Measurements from ENCODE around the gene ZNF311. TPM values are rescaled to one million over a fixed set of nuclear protein-coding genes. Genes with fewer than 3 reads are reported as not detected.

The ZNF311 gene
- total and polyA plus RNA-seq, 2 of the 13 experiments (the other 11 are each of a cell fraction or from before 2014, with no cell fraction given): not detected

DNA sequence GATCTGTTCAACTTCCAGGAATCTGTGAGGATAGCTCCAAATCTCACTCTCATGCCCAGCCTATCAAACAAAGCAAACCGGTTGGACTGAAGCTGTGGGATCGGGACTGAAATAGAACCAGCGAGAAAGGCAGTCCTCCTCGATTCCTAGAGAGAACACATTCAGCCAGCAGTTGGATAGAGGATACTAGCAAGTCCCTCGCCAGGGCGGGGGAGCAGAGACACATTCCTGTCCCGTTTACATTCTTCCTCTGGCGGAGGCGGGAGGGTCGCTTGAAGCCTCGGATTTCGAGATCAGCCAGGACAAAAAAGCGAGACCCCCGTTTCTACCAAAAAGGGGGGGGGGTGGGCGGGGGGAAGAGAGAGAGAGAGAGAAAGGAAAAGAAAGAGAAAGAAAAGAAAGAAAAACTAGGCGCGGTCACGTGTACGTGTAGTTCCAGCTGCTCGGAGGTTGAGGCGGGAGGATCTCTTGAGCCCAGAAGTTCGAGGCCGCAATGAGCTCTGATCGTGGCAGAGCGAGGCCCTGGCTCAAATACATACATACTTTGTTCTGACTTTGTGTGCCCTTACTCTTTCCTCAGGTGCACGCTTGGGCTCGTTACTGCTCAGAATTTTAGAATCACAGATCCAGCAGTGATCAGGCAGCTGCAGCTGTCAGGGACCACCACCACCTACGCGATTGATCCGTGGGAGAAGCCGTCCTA lies 19.5 kb downstream of the ZNF311 start (continued):
- TF ChIP-seq, protein P1, sequence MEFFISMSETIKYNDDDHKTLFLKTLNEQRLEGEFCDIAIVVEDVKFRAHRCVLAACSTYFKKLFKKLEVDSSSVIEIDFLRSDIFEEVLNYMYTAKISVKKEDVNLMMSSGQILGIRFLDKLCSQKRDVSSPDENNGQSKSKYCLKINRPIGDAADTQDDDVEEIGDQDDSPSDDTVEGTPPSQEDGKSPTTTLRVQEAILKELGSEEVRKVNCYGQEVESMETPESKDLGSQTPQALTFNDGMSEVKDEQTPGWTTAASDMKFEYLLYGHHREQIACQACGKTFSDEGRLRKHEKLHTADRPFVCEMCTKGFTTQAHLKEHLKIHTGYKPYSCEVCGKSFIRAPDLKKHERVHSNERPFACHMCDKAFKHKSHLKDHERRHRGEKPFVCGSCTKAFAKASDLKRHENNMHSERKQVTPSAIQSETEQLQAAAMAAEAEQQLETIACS (CRISPR knock-in tag; IDR thresholded peaks at IDR 0.05): no peak
- TF ChIP-seq, protein P2, sequence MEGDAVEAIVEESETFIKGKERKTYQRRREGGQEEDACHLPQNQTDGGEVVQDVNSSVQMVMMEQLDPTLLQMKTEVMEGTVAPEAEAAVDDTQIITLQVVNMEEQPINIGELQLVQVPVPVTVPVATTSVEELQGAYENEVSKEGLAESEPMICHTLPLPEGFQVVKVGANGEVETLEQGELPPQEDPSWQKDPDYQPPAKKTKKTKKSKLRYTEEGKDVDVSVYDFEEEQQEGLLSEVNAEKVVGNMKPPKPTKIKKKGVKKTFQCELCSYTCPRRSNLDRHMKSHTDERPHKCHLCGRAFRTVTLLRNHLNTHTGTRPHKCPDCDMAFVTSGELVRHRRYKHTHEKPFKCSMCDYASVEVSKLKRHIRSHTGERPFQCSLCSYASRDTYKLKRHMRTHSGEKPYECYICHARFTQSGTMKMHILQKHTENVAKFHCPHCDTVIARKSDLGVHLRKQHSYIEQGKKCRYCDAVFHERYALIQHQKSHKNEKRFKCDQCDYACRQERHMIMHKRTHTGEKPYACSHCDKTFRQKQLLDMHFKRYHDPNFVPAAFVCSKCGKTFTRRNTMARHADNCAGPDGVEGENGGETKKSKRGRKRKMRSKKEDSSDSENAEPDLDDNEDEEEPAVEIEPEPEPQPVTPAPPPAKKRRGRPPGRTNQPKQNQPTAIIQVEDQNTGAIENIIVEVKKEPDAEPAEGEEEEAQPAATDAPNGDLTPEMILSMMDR (CRISPR knock-in tag; IDR thresholded peaks at IDR 0.05): 0 out of 2 replicates have a peak, but pooled peaks have one; percentile 11
- TF ChIP-seq, protein P3, sequence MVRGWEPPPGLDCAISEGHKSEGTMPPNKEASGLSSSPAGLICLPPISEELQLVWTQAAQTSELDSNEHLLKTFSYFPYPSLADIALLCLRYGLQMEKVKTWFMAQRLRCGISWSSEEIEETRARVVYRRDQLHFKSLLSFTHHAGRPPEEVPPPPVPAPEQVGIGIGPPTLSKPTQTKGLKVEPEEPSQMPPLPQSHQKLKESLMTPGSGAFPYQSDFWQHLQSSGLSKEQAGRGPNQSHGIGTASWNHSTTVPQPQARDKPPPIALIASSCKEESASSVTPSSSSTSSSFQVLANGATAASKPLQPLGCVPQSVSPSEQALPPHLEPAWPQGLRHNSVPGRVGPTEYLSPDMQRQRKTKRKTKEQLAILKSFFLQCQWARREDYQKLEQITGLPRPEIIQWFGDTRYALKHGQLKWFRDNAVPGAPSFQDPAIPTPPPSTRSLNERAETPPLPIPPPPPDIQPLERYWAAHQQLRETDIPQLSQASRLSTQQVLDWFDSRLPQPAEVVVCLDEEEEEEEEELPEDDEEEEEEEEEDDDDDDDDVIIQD (CRISPR knock-in tag; IDR thresholded peaks at IDR 0.05; ENCODE audit: low read depth): peak; percentile 84
- TF ChIP-seq, protein P4, sequence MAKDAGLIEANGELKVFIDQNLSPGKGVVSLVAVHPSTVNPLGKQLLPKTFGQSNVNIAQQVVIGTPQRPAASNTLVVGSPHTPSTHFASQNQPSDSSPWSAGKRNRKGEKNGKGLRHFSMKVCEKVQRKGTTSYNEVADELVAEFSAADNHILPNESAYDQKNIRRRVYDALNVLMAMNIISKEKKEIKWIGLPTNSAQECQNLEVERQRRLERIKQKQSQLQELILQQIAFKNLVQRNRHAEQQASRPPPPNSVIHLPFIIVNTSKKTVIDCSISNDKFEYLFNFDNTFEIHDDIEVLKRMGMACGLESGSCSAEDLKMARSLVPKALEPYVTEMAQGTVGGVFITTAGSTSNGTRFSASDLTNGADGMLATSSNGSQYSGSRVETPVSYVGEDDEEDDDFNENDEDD (CRISPR knock-in tag; IDR thresholded peaks at IDR 0.05; ENCODE audit: borderline replicate concordance): peak; percentile 95
- TF ChIP-seq PHF8 (CRISPR knock-in tag; IDR thresholded peaks at IDR 0.05) (peak; percentile 66), ETV6 (CRISPR knock-in tag; conservative IDR thresholded peaks at IDR 0.05) (peak; percentile 71; the same call in 1 of the 2 replicates), HOXD1 (CRISPR knock-in tag; IDR thresholded peaks at IDR 0.05) (no peak), ETV5 (CRISPR knock-in tag; IDR thresholded peaks at IDR 0.05; ENCODE audit: borderline replicate concordance) (0 out of 2 replicates have a peak, but pooled peaks have one; percentile 37), ZFP82 (CRISPR knock-in tag; IDR thresholded peaks at IDR 0.05; ENCODE audit: borderline replicate concordance) (no peak), MAFK (conservative IDR thresholded peaks at IDR 0.05 in 1 of 2, IDR thresholded peaks at IDR 0.05 in 1 of 2; ENCODE audit: low read length in 2 of 2) (no peak), TEAD3 (CRISPR knock-in tag; optimal IDR thresholded peaks at IDR 0.05; ENCODE audit: borderline replicate concordance) (peak; percentile 96)
- TF ChIP-seq, protein P5, sequence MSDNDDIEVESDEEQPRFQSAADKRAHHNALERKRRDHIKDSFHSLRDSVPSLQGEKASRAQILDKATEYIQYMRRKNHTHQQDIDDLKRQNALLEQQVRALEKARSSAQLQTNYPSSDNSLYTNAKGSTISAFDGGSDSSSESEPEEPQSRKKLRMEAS (IDR thresholded peaks at IDR 0.05): peak; percentile 87
- TF ChIP-seq, protein P6, sequence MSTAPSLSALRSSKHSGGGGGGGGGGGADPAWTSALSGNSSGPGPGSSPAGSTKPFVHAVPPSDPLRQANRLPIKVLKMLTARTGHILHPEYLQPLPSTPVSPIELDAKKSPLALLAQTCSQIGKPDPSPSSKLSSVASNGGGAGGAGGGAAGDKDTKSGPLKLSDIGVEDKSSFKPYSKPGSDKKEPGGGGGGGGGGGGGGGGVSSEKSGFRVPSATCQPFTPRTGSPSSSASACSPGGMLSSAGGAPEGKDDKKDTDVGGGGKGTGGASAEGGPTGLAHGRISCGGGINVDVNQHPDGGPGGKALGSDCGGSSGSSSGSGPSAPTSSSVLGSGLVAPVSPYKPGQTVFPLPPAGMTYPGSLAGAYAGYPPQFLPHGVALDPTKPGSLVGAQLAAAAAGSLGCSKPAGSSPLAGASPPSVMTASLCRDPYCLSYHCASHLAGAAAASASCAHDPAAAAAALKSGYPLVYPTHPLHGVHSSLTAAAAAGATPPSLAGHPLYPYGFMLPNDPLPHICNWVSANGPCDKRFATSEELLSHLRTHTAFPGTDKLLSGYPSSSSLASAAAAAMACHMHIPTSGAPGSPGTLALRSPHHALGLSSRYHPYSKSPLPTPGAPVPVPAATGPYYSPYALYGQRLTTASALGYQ (CRISPR knock-in tag; IDR thresholded peaks at IDR 0.05): no peak
- TF ChIP-seq, protein P7, sequence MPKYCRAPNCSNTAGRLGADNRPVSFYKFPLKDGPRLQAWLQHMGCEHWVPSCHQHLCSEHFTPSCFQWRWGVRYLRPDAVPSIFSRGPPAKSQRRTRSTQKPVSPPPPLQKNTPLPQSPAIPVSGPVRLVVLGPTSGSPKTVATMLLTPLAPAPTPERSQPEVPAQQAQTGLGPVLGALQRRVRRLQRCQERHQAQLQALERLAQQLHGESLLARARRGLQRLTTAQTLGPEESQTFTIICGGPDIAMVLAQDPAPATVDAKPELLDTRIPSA (CRISPR knock-in tag; IDR thresholded peaks at IDR 0.05; ENCODE audit: borderline replicate concordance): no peak
- TF ChIP-seq, protein P8, sequence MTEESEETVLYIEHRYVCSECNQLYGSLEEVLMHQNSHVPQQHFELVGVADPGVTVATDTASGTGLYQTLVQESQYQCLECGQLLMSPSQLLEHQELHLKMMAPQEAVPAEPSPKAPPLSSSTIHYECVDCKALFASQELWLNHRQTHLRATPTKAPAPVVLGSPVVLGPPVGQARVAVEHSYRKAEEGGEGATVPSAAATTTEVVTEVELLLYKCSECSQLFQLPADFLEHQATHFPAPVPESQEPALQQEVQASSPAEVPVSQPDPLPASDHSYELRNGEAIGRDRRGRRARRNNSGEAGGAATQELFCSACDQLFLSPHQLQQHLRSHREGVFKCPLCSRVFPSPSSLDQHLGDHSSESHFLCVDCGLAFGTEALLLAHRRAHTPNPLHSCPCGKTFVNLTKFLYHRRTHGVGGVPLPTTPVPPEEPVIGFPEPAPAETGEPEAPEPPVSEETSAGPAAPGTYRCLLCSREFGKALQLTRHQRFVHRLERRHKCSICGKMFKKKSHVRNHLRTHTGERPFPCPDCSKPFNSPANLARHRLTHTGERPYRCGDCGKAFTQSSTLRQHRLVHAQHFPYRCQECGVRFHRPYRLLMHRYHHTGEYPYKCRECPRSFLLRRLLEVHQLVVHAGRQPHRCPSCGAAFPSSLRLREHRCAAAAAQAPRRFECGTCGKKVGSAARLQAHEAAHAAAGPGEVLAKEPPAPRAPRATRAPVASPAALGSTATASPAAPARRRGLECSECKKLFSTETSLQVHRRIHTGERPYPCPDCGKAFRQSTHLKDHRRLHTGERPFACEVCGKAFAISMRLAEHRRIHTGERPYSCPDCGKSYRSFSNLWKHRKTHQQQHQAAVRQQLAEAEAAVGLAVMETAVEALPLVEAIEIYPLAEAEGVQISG (CRISPR knock-in tag; IDR thresholded peaks at IDR 0.05): peak; percentile 99
